ENCODE data around the gene BRD1.
"Not testable (repeated sequence)": the region's sequence is repeated elsewhere in the genome, so short reads cannot be mapped to it uniquely, and the experiment has no call there.

Gene BRD1

DNA sequence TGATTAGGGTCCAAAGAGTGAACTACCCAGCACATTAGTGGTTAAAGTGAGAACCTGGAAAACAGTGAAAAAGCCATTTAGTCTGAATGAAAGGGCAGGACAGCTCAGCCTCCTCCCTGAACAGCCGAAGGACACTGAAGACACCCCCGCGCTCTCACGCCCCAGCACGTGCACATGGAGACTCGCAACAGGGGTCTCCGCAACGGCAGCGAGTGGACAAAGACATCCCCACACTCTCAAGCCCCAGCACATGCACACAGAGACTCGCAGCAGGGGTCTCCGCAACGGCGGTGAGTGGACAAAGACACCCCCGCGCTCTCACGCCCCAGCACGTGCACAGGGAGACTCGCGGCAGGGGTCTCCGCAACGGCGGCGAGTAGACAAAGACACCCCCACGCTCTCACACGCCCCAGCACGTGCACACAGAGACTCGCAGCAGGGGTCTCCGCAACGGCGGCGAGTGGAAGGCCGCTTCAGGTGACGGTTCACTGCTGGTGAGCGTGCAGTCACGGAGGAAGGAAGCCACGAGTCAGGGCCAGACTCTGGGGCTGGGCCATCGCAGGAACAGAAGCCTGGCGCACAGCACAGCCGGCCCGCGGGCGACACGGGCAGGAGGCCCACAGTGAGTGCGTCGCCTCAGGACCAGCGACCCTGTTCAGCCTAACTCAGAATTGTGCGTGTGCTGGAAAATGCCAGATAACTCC, 43.6 kb downstream of the BRD1 start:
- no peak for FAIRE-seq
- DNase-seq (ENCODE audit: insufficient read length): no peak
- TF ChIP-seq POLR2A (IDR thresholded peaks at IDR 0.05; ENCODE audit: low read depth, low read length) (no peak), POLR2AphosphoS5 (IDR thresholded peaks at IDR 0.05; ENCODE audit: low read depth, low read length) (no peak), TAF1 (IDR thresholded peaks at IDR 0.05; ENCODE audit: borderline replicate concordance, low read depth, low read length) (no peak)

- FAIRE-seq: no peak
- DNase-seq (ENCODE audit: insufficient read length): no peak
- TF ChIP-seq POLR2A (IDR thresholded peaks at IDR 0.05; ENCODE audit: low read depth, low read length): no peak
- no peak for TF ChIP-seq TAF1 (IDR thresholded peaks at IDR 0.05; ENCODE audit: borderline replicate concordance, low read depth, low read length)
- no peak for TF ChIP-seq POLR2AphosphoS5 (IDR thresholded peaks at IDR 0.05; ENCODE audit: low read depth, low read length)
Measured at GRCh38 chr22:49783036-49783746, 44.5 kb downstream of the BRD1 start.

GRCh38 chr22:49781886-49782285, 45.8 kb downstream of the BRD1 start:
- not testable (repeated sequence) for DNase-seq (ENCODE audit: insufficient read length); FAIRE-seq

DNA sequence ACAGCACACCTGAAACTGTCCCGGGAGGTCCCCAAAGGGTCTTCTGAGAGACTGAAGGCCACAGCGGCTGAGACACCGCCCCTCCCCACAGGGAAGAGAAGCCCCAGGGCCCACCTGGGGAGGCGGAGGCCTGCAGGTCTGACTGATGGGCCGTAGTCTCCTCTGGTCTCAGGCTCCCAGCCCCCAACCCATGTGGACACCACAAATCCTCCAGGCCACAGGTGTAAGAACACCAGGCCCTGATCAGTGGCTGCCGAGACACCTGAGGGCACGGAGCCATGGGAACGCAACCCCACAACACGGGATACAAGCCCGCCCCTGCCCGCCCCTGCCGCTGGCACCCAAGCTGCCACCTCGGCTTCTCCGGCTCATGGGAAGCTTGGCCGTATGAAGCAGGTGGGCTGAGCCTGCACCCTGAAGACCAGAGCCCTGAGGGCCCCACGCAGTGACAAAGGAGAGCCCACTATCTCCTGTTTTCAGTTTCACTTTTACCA, 46.3 kb downstream of the BRD1 start:
- DNase-seq (ENCODE audit: insufficient read length) (no peak), FAIRE-seq (no peak)
- TF ChIP-seq POLR2A (IDR thresholded peaks at IDR 0.05; ENCODE audit: low read depth, low read length) (no peak), POLR2AphosphoS5 (IDR thresholded peaks at IDR 0.05; ENCODE audit: low read depth, low read length) (no peak), TAF1 (IDR thresholded peaks at IDR 0.05; ENCODE audit: borderline replicate concordance, low read depth, low read length) (no peak)

DNA sequence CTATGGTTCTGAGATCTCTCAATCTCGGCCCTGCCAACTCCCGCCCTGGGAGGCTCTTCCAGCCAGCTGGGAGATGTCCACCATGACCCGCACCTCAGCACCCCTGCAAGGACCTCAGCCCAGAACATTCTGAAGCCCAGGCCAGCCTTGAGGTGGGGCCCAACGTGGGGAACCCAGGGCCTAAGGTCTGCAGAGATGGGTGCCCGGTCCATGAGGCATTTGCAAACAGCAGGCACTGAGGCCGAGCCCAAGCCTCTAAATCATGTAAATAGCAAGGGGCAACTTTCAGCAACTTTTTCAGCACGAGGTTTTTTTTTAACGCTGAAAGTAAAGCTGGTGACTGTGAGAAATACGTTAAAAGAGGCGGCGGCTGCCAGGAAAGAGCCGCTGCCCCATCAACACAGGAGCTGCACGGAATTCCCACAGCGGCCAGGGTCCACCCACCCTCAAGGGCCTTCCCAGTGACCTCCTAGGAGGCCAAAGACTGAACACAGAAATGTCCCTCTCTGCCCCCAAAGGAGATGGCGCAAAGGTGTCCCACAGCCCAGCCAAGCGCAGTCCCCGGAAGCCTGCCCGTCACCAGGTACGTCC, 46.9 kb downstream of the BRD1 start:
- no peak for TF ChIP-seq POLR2AphosphoS5 (IDR thresholded peaks at IDR 0.05; ENCODE audit: low read depth, low read length)
- no peak for TF ChIP-seq POLR2A (IDR thresholded peaks at IDR 0.05; ENCODE audit: low read depth, low read length)
- no peak for TF ChIP-seq TAF1 (IDR thresholded peaks at IDR 0.05; ENCODE audit: borderline replicate concordance, low read depth, low read length)
- DNase-seq (ENCODE audit: insufficient read length) (no peak), FAIRE-seq (no peak)

GRCh38 chr22:49779853-49780697, 47.6 kb downstream of the BRD1 start:
- DNase-seq (ENCODE audit: insufficient read length) (no peak), FAIRE-seq (no peak)
- TF ChIP-seq TAF1 (IDR thresholded peaks at IDR 0.05; ENCODE audit: borderline replicate concordance, low read depth, low read length): no peak
- no peak for TF ChIP-seq POLR2A (IDR thresholded peaks at IDR 0.05; ENCODE audit: low read depth, low read length)
- no peak for TF ChIP-seq POLR2AphosphoS5 (IDR thresholded peaks at IDR 0.05; ENCODE audit: low read depth, low read length)

- no peak for TF ChIP-seq POLR2A (IDR thresholded peaks at IDR 0.05; ENCODE audit: low read depth, low read length)
- TF ChIP-seq TAF1 (IDR thresholded peaks at IDR 0.05; ENCODE audit: borderline replicate concordance, low read depth, low read length): no peak
- TF ChIP-seq POLR2AphosphoS5 (IDR thresholded peaks at IDR 0.05; ENCODE audit: low read depth, low read length): no peak
- DNase-seq (ENCODE audit: insufficient read length) (no peak), FAIRE-seq (no peak)
Measured at GRCh38 chr22:49779211-49779610, 48.5 kb downstream of the BRD1 start.

- FAIRE-seq (no peak), DNase-seq (ENCODE audit: insufficient read length) (no peak)
- TF ChIP-seq POLR2AphosphoS5 (IDR thresholded peaks at IDR 0.05; ENCODE audit: low read depth, low read length): no peak
- no peak for TF ChIP-seq POLR2A (IDR thresholded peaks at IDR 0.05; ENCODE audit: low read depth, low read length)
- TF ChIP-seq TAF1 (IDR thresholded peaks at IDR 0.05; ENCODE audit: borderline replicate concordance, low read depth, low read length): no peak
Measured at GRCh38 chr22:49777569-49778249, 50.0 kb downstream of the BRD1 start.

DNA sequence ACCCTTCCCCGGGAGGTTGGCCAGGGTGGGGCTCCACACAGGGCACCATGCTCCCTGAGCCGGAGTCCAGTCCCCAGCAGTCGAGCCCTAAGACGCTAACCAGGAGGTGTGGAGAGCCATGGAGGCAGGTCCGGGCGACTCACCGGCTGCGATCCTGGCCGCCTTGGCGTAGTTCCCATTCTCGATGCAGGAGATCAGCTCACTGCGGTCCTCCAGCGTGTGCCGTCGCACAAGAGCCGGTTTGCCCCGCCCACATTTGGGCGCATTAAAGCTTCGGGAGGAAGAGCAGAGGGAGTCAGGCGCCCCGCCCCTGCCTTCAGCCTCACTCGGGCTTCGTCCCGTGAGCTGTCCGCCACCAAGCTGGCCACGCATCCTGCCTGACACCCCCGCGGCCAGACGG, 50.8 kb downstream of the BRD1 start:
- no peak for TF ChIP-seq POLR2A (IDR thresholded peaks at IDR 0.05; ENCODE audit: low read depth, low read length)
- no peak for TF ChIP-seq TAF1 (IDR thresholded peaks at IDR 0.05; ENCODE audit: borderline replicate concordance, low read depth, low read length)
- no peak for TF ChIP-seq POLR2AphosphoS5 (IDR thresholded peaks at IDR 0.05; ENCODE audit: low read depth, low read length)
- no peak for FAIRE-seq
- no peak for DNase-seq (ENCODE audit: insufficient read length)

DNA sequence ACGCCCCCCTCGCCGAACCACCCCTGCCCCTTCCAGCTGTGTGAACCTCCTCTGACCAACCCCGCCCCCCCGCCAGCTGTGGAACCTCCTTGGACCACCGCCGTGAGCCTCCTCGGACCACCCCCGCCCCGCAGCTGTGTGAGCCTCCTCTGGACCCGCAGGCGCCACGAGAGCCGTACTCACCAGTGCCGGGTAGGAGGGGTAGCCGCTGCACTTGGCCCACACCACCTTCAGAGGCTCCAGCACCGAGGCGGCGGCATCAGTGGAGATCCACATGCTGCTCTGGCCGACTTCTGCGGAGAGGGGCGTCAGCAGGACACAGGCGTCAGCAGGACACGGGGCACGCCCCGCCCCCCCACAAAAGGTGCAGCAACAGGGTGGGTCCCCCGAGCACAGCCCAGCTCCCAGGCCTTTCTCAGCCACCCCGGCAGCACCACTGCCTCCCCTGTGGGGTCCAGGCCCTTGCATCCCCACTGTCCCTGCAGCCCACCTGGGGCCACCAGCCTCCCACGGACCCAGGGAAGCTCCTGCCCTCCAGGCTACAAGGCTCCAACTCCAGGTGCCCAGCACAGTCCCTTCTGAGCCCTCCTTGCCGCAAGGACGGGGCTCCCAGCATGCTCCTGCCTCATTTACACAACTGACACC, 51.7 kb downstream of the BRD1 start:
- DNase-seq (ENCODE audit: insufficient read length): no peak
- no peak for TF ChIP-seq TAF1 (IDR thresholded peaks at IDR 0.05; ENCODE audit: borderline replicate concordance, low read depth, low read length)
- no peak for TF ChIP-seq POLR2A (IDR thresholded peaks at IDR 0.05; ENCODE audit: low read depth, low read length)
- TF ChIP-seq POLR2AphosphoS5 (IDR thresholded peaks at IDR 0.05; ENCODE audit: low read depth, low read length): no peak
- FAIRE-seq: no peak

Data from GM12892 (cell line).